Measurements from ENCODE around the gene HOXA3. TPM values are rescaled to one million over a fixed set of nuclear protein-coding genes. Genes with fewer than 3 reads are reported as not detected.
A peak's percentile ranks its signal among the peaks of the same experiment; 100 is the strongest.

HOXA3 gene
- total RNA-seq, 1 experiment from 2014 or later = not detected

DNA sequence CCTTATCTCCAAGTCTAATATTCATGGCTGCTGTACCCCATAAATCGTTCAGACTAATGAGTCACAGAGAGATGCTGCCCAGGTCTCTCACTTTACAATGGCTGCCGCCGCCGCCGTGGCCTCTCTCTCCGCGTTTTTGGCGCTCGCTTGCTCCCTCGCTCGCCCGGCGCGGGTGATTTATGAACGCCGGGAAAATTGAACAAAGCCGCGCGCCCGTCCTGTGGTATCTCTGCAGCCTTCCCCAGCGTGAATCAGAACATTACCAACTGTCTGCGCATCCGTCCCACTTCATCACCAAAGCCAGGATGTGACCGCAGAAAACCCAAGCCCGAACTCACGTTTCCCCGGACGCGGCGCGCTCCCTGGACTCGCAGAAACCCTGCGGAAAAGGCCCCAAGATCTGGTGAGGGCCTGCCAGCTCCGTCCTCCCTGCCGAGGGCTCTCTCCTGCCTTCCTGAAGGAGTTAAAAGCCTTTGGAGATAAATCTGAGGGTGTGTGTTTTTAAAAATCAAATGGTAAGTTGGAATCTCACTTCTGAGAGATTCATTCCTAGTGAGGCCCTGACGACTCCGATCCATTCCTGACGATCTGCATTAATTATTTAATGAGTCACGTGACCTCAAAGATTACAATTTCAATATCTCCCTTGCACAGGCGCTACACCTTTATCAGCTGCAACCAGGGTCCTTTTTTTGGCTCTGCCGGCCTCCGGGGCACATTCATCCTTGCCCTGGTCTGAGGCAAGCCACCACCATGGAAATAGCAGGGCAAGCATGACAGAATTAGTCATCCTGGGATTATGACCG, 28.1 kb downstream of the HOXA3 start:
- DNase-seq (ENCODE audit: low spot score) = no peak
- Mint-ChIP-seq H3K27ac (no peak overlapping the region), H3K4me3 (no peak overlapping the region), H3K9me3 (no peaks in the 10 kb centered on the region), H3K36me3 (no peaks in the 10 kb centered on the region), H3K27me3 (ENCODE audit: low read depth) (peaks cover 100% of the 10 kb centered on the region), H3K4me1 (peaks cover 9% of the 10 kb centered on the region)
- TF ChIP-seq, protein P1, sequence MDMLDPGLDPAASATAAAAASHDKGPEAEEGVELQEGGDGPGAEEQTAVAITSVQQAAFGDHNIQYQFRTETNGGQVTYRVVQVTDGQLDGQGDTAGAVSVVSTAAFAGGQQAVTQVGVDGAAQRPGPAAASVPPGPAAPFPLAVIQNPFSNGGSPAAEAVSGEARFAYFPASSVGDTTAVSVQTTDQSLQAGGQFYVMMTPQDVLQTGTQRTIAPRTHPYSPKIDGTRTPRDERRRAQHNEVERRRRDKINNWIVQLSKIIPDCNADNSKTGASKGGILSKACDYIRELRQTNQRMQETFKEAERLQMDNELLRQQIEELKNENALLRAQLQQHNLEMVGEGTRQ (CRISPR knock-in tag; IDR thresholded peaks at IDR 0.05) = peak; percentile 51
- no peak for TF ChIP-seq CREB1 (CRISPR knock-in tag; IDR thresholded peaks at IDR 0.05)
- TF ChIP-seq NFYB (CRISPR knock-in tag; conservative IDR thresholded peaks at IDR 0.05; ENCODE audit: low read depth) = no peak
- CTCF ChIA-PET = interaction anchor here (0.9 to 1.9 kb wide), 2 partner anchors 37 to 55 kb away, joined by 4 to 5 read pairs; no protein-coding TSS in a partner anchor
- no peak for ATAC-seq
- POLR2A ChIA-PET = no interaction called here

DNA sequence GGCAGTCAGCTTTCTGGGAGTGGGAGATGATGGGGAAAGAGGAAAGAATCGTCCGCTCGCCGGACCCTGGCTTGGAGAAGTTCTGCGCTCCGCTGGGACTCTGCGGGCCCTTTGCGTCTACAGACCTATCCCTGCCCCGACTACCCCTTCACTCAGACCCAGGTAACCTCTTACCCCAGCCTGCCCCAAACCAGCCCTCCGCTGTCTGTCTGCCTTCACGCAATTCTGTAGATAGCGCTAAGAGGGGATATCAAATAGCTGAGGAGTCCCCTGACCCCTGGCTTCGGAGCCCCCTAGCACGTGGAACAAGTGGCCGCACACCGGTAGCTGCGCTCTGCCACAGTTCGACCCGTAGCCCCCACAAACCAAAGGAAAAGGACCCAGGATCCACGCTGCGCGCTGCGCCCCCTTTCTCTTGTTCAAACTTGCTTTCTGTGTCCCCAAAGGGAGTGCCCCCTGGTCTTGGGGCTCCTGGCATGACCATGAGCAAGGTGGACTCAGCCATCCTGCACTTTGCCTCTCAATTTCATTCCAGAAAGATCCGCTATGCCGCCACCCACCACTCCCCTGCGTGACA, 28.8 kb downstream of the HOXA3 start:
- Mint-ChIP-seq H3K9me3 (no peaks in the 10 kb centered on the region), H3K27ac (no peak overlapping the region), H3K4me1 (peaks cover 9% of the 10 kb centered on the region), H3K4me3 (no peak overlapping the region), H3K27me3 (ENCODE audit: low read depth) (peaks cover 100% of the 10 kb centered on the region), H3K36me3 (no peaks in the 10 kb centered on the region)
- TF ChIP-seq, protein P2, sequence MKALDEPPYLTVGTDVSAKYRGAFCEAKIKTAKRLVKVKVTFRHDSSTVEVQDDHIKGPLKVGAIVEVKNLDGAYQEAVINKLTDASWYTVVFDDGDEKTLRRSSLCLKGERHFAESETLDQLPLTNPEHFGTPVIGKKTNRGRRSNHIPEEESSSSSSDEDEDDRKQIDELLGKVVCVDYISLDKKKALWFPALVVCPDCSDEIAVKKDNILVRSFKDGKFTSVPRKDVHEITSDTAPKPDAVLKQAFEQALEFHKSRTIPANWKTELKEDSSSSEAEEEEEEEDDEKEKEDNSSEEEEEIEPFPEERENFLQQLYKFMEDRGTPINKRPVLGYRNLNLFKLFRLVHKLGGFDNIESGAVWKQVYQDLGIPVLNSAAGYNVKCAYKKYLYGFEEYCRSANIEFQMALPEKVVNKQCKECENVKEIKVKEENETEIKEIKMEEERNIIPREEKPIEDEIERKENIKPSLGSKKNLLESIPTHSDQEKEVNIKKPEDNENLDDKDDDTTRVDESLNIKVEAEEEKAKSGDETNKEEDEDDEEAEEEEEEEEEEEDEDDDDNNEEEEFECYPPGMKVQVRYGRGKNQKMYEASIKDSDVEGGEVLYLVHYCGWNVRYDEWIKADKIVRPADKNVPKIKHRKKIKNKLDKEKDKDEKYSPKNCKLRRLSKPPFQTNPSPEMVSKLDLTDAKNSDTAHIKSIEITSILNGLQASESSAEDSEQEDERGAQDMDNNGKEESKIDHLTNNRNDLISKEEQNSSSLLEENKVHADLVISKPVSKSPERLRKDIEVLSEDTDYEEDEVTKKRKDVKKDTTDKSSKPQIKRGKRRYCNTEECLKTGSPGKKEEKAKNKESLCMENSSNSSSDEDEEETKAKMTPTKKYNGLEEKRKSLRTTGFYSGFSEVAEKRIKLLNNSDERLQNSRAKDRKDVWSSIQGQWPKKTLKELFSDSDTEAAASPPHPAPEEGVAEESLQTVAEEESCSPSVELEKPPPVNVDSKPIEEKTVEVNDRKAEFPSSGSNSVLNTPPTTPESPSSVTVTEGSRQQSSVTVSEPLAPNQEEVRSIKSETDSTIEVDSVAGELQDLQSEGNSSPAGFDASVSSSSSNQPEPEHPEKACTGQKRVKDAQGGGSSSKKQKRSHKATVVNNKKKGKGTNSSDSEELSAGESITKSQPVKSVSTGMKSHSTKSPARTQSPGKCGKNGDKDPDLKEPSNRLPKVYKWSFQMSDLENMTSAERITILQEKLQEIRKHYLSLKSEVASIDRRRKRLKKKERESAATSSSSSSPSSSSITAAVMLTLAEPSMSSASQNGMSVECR (CRISPR knock-in tag; IDR thresholded peaks at IDR 0.05; ENCODE audit: borderline replicate concordance) = no peak
- TF ChIP-seq SMAD4 (CRISPR knock-in tag; IDR thresholded peaks at IDR 0.05) (no peak), GRHL2 (CRISPR knock-in tag; IDR thresholded peaks at IDR 0.05; ENCODE audit: insufficient replicate concordance, severe bottlenecking) (no peak), PRRX2 (CRISPR knock-in tag; IDR thresholded peaks at IDR 0.05) (no peak), ZNF219 (CRISPR knock-in tag; IDR thresholded peaks at IDR 0.05; ENCODE audit: borderline replicate concordance) (no peak), ZNF232 (CRISPR knock-in tag; IDR thresholded peaks at IDR 0.05) (no peak), ESRRA (CRISPR knock-in tag; IDR thresholded peaks at IDR 0.05; ENCODE audit: borderline replicate concordance) (no peak), MXD4 (CRISPR knock-in tag; IDR thresholded peaks at IDR 0.05; ENCODE audit: borderline replicate concordance) (no peak), TCF7 (CRISPR knock-in tag; IDR thresholded peaks at IDR 0.05; ENCODE audit: low read depth) (no peak)
- TF ChIP-seq, protein P3, sequence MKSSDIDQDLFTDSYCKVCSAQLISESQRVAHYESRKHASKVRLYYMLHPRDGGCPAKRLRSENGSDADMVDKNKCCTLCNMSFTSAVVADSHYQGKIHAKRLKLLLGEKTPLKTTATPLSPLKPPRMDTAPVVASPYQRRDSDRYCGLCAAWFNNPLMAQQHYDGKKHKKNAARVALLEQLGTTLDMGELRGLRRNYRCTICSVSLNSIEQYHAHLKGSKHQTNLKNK (CRISPR knock-in tag; IDR thresholded peaks at IDR 0.05) = no peak
- TF ChIP-seq, protein P4, sequence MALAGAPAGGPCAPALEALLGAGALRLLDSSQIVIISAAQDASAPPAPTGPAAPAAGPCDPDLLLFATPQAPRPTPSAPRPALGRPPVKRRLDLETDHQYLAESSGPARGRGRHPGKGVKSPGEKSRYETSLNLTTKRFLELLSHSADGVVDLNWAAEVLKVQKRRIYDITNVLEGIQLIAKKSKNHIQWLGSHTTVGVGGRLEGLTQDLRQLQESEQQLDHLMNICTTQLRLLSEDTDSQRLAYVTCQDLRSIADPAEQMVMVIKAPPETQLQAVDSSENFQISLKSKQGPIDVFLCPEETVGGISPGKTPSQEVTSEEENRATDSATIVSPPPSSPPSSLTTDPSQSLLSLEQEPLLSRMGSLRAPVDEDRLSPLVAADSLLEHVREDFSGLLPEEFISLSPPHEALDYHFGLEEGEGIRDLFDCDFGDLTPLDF (CRISPR knock-in tag; IDR thresholded peaks at IDR 0.05) = no peak
- TF ChIP-seq, protein P5, sequence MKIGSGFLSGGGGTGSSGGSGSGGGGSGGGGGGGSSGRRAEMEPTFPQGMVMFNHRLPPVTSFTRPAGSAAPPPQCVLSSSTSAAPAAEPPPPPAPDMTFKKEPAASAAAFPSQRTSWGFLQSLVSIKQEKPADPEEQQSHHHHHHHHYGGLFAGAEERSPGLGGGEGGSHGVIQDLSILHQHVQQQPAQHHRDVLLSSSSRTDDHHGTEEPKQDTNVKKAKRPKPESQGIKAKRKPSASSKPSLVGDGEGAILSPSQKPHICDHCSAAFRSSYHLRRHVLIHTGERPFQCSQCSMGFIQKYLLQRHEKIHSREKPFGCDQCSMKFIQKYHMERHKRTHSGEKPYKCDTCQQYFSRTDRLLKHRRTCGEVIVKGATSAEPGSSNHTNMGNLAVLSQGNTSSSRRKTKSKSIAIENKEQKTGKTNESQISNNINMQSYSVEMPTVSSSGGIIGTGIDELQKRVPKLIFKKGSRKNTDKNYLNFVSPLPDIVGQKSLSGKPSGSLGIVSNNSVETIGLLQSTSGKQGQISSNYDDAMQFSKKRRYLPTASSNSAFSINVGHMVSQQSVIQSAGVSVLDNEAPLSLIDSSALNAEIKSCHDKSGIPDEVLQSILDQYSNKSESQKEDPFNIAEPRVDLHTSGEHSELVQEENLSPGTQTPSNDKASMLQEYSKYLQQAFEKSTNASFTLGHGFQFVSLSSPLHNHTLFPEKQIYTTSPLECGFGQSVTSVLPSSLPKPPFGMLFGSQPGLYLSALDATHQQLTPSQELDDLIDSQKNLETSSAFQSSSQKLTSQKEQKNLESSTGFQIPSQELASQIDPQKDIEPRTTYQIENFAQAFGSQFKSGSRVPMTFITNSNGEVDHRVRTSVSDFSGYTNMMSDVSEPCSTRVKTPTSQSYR (CRISPR knock-in tag; IDR thresholded peaks at IDR 0.05) = no peak
- no peak for DNase-seq (ENCODE audit: low spot score)
- ATAC-seq = peak; percentile 25
- ChIA-PET POLR2A (no interaction called here), CTCF (interaction anchor here (0.9 to 1.9 kb wide), 4 partner anchors 27 to 56 kb away, joined by 4 to 6 read pairs (median 4); partner anchors contain the start of gene HOXA3)

Measured in WTC11 (cell line).